H1 (cell line): ENCODE measurements around the gene KCTD20. TPM values are rescaled to one million over a fixed set of nuclear protein-coding genes. Genes with fewer than 3 reads are reported as not detected.

Experiments
- CTCF ChIA-PET: fragments of 300-600 bp; sonication (Branson Sonifier 250); formaldehyde crosslinking; loops from one replicate; lab custom pipeline; 2021; ENCODE audit not compliant: partially characterized antibody; lab: Charles Lee
- POLR2A ChIA-PET: fragments of 300-600 bp; sonication (Branson Sonifier 250); formaldehyde crosslinking; loops from one replicate; lab custom pipeline; 2021; ENCODE audit warnings: inconsistent platforms; ENCODE audit not compliant: partially characterized antibody; lab: Charles Lee
- DNase-seq, 2 experiments: peaks; one replicate each; pipeline versions ENCODE4 v3.0.0 to v3.0.0-alpha.2; 2010 to 2022; ENCODE audit warnings: low spot score in 2 of 2, low read depth in 1 of 2, mixed read lengths in 1 of 2
- FAIRE-seq: peaks from 2 replicates; lab custom pipeline; 2011; peaks lifted over from hg19 to GRCh38; lab: Jason Lieb, UNC
- H2AFZ ChIP-seq: 2 replicates; pipeline ENCODE4 v1.8.1; 2012; ENCODE audit warnings: low read length, inconsistent platforms
- H2AK5ac ChIP-seq: 2 replicates; pipeline ENCODE4 v1.6.1; 2013; ENCODE audit warnings: low read depth, low read length
- H2BK120ac ChIP-seq: replicated peaks from 2 replicates; pipeline ENCODE3; 2013; ENCODE audit warnings: low read depth, low read length, inconsistent platforms
- H2BK12ac ChIP-seq: 2 replicates; pipeline ENCODE4 v1.6.1; 2013; ENCODE audit warnings: low read depth, low read length
- H2BK15ac ChIP-seq: 2 replicates; pipeline ENCODE4 v1.6.1; 2013; ENCODE audit warnings: low read length
- H2BK20ac ChIP-seq: 2 replicates; pipeline ENCODE4 v1.6.1; 2013; ENCODE audit warnings: low read length
- H2BK5ac ChIP-seq: 2 replicates; pipeline ENCODE4 v1.6.1; 2013; ENCODE audit warnings: low read depth, low read length
- H3K14ac ChIP-seq: 2 replicates; pipeline ENCODE4 v1.6.1; 2013; ENCODE audit warnings: inconsistent platforms; ENCODE audit not compliant: insufficient read length
- H3K18ac ChIP-seq: 2 replicates; pipeline ENCODE4 v1.6.1; 2013; ENCODE audit warnings: low read length; ENCODE audit errors: extremely low read depth
- H3K23ac ChIP-seq: 2 replicates; pipeline ENCODE4 v1.6.1; 2013; ENCODE audit warnings: inconsistent platforms; ENCODE audit not compliant: insufficient read length
- H3K23me2 ChIP-seq: 2 replicates; pipeline ENCODE4 v1.6.1; 2013; ENCODE audit warnings: low read depth, low read length
- H3K27ac ChIP-seq: 2 replicates; pipeline ENCODE4 v1.6.1; 2011; ENCODE audit warnings: low read depth, low read length, inconsistent platforms
- H3K27me3 ChIP-seq, 4 experiments: replicated peaks in 1 of 4; 1 replicate in 1 of 4; 2 replicates in 3 of 4; pipeline versions ENCODE4 v1.6.1 to v1.8.1; 2011 to 2013; ENCODE audit warnings: low read length in 3 of 4, mild to moderate bottlenecking in 3 of 4, inconsistent platforms in 2 of 4, mixed read lengths in 2 of 4, moderate library complexity in 1 of 4; ENCODE audit not compliant: control insufficient read depth in 3 of 4, insufficient read depth in 3 of 4; ENCODE audit errors: extremely low read depth in 1 of 4
- H3K36me3 ChIP-seq, 4 experiments: 2 replicates each; pipeline versions ENCODE4 v1.6.1 to v1.8.1; 2011 to 2013; ENCODE audit warnings: mild to moderate bottlenecking in 4 of 4, low read length in 3 of 4, moderate library complexity in 2 of 4, control low read depth in 1 of 4, inconsistent platforms in 1 of 4; ENCODE audit not compliant: insufficient read depth in 4 of 4, control insufficient read depth in 2 of 4
- H3K4ac ChIP-seq: replicated peaks from 2 replicates; pipeline ENCODE3; 2013; ENCODE audit warnings: low read length, low read depth, mixed read lengths, inconsistent platforms; ENCODE audit not compliant: insufficient read length
- H3K4me1 ChIP-seq, 4 experiments: replicated peaks in 1 of 4; 1 replicate in 1 of 4; 2 replicates in 3 of 4; pipeline versions ENCODE4 v1.6.1 to v1.8.1; 2011 to 2013; ENCODE audit warnings: low read length in 3 of 4, inconsistent platforms in 2 of 4, mixed read lengths in 1 of 4; ENCODE audit not compliant: insufficient read depth in 4 of 4, control insufficient read depth in 3 of 4
- H3K4me2 ChIP-seq, 2 experiments: 2 replicates each; pipeline versions ENCODE4 v1.6.1 to v1.8.1; 2011 to 2013; ENCODE audit warnings: low read depth in 2 of 2, low read length in 2 of 2, control low read depth in 1 of 2, inconsistent platforms in 1 of 2, mild to moderate bottlenecking in 1 of 2; ENCODE audit not compliant: insufficient read depth in 1 of 2
- H3K4me3 ChIP-seq, 4 experiments: fragments of 200-600, 300-600 bp in 1 of 4; sonication (generic), shearing (Covaris generic), sonication (Bioruptor Twin) in 1 of 4; 2 replicates each; pipeline versions ENCODE4 v1.5.1 to v1.8.1; 2011 to 2016; ENCODE audit warnings: low read length in 4 of 4, low read depth in 3 of 4, control low read depth in 2 of 4, inconsistent platforms in 2 of 4, mild to moderate bottlenecking in 2 of 4, mixed read lengths in 1 of 4, moderate library complexity in 1 of 4; ENCODE audit not compliant: insufficient read depth in 2 of 4; ENCODE audit errors: extremely low read depth in 1 of 4
- H3K56ac ChIP-seq: replicated peaks from 2 replicates; pipeline ENCODE3; 2013; ENCODE audit warnings: low read depth, mild to moderate bottlenecking, mixed read lengths, low read length, inconsistent platforms; ENCODE audit not compliant: insufficient read length
- H3K79me1 ChIP-seq: 2 replicates; pipeline ENCODE4 v1.6.1; 2013; ENCODE audit warnings: low read depth, low read length, control low read depth
- H3K79me2 ChIP-seq, 2 experiments: 2 replicates each; pipeline versions ENCODE4 v1.6.1 to v1.8.1; 2012 to 2013; ENCODE audit warnings: low read length in 2 of 2, mild to moderate bottlenecking in 2 of 2, inconsistent platforms in 1 of 2; ENCODE audit not compliant: insufficient read depth in 2 of 2, control insufficient read depth in 1 of 2
- H3K9ac ChIP-seq, 4 experiments: replicated peaks in 1 of 4; 1 replicate in 1 of 4; 2 replicates in 3 of 4; pipeline versions ENCODE4 v1.6.1 to v1.8.1; 2011 to 2013; ENCODE audit warnings: low read depth in 3 of 4, low read length in 3 of 4, control low read depth in 2 of 4, mild to moderate bottlenecking in 2 of 4, moderate library complexity in 2 of 4, inconsistent platforms in 1 of 4; ENCODE audit errors: extremely low read depth in 1 of 4
- H3K9me3 ChIP-seq, 2 experiments: 2 replicates each; pipeline versions ENCODE4 v1.6.1 to v1.8.1; 2012 to 2013; ENCODE audit warnings: mild to moderate bottlenecking in 2 of 2, moderate library complexity in 2 of 2, control low read depth in 1 of 2, inconsistent platforms in 1 of 2, low read depth in 1 of 2, low read length in 1 of 2, mixed read lengths in 1 of 2; ENCODE audit not compliant: insufficient read depth in 2 of 2
- H4K20me1 ChIP-seq, 2 experiments: replicated peaks in 1 of 2; 2 replicates each; pipeline versions ENCODE3 to v1.8.1; 2011 to 2013; ENCODE audit warnings: inconsistent platforms in 2 of 2, low read length in 2 of 2, mild to moderate bottlenecking in 1 of 2; ENCODE audit not compliant: insufficient read depth in 2 of 2, control insufficient read depth in 1 of 2
- H4K5ac ChIP-seq: 2 replicates; pipeline ENCODE4 v1.6.1; 2013; ENCODE audit warnings: low read length, low read depth, mixed read lengths, inconsistent platforms; ENCODE audit not compliant: insufficient read length
- H4K8ac ChIP-seq: 2 replicates; pipeline ENCODE4 v1.8.0; 2013; ENCODE audit warnings: mild to moderate bottlenecking, moderate library complexity, low read length, inconsistent platforms; ENCODE audit not compliant: insufficient read depth; ENCODE audit errors: extremely low read depth
- H4K91ac ChIP-seq: replicated peaks from 2 replicates; pipeline ENCODE3; 2013; ENCODE audit warnings: low read length, mixed read lengths, inconsistent platforms; ENCODE audit not compliant: insufficient read length
- BCL11A ChIP-seq, 2 experiments: IDR thresholded peaks; one replicate each; pipeline ENCODE4 v1.6.1; 2011; ENCODE audit warnings: low read depth in 2 of 2, low read length in 2 of 2, mild to moderate bottlenecking in 2 of 2
- CBX5 ChIP-seq: fragments of 300-800, 300-1000 bp; sonication (generic); IDR thresholded peaks from 2 replicates; pipeline ENCODE4 v1.7.1; 2016; ENCODE audit warnings: antibody characterized with exemption, low read length, low read depth
- GABPA ChIP-seq: IDR thresholded peaks from 2 replicates; pipeline ENCODE4 v1.6.1; 2011; ENCODE audit warnings: mild to moderate bottlenecking, low read length, moderate library complexity, borderline replicate concordance; ENCODE audit not compliant: insufficient read depth
- NRF1 ChIP-seq: IDR thresholded peaks from 2 replicates; pipeline ENCODE4 v1.6.1; 2011; ENCODE audit warnings: mild to moderate bottlenecking, low read depth, low read length, improper control_type of control experiment
- RBBP5 ChIP-seq: IDR thresholded peaks from 2 replicates; pipeline ENCODE4 v1.7.1; 2012; ENCODE audit warnings: low read depth, mild to moderate bottlenecking, inconsistent platforms, low read length, moderate library complexity, borderline replicate concordance
- RFX5 ChIP-seq: IDR thresholded peaks from 2 replicates; pipeline ENCODE4 v1.6.1; 2011; ENCODE audit warnings: low read depth, low read length, improper control_type of control experiment, borderline replicate concordance
- WGBS, 2 experiments: shearing (Covaris generic) in 1 of 2; methylation state at CpG; one replicate each; pipeline versions ENCODE4 v1.1.6 to v1.1.7; 2013 to 2015; ENCODE audit warnings: low lambda C conversion rate in 2 of 2, mixed read lengths in 2 of 2, inconsistent platforms in 1 of 2, low coverage in 1 of 2, missing lambda C conversion rate in 1 of 2; ENCODE audit not compliant: insufficient replicate concordance in 2 of 2, insufficient coverage in 1 of 2, insufficient read length in 1 of 2; ENCODE audit errors: extremely low coverage in 1 of 2, missing lambda C conversion rate in 1 of 2; 5-methylcytosine and 5-hydroxymethylcytosine counted together
- polyA plus RNA-seq, 7 experiments: library from polyadenylated mRNA; depleted of rRNA in 3 of 7; stranded (reverse) in 5 of 7; unstranded in 2 of 7; fragments of >200 nt in 5 of 7; fragments of 200-250 nt in 2 of 7; gene quantifications; 1 replicate in 5 of 7; 2 replicates in 1 of 7; 4 replicates in 1 of 7; pipeline versions ENCODE4 v1.2.1 to v1.2.3, GENCODE V29; 2011 to 2013; ENCODE audit warnings: missing spikeins in 2 of 7, mixed read lengths in 2 of 7
- total RNA-seq: library from RNA; stranded (reverse); fragmentation: NEBNext Ultra II Directional; extraction: Animal tissue kit (Norgen Biotek cat#: 25700); gene quantifications from 2 replicates; pipeline ENCODE4 v1.2.1, GENCODE V29; 2021

Gene KCTD20
- total and polyA plus RNA-seq, 2 of the 8 experiments (the other 6 are each of a cell fraction or from before 2014, with no cell fraction given): 10.1 to 26.2 TPM

- Histone ChIP-seq H2BK15ac (no peak overlapping the region), H3K56ac (no peak overlapping the region), H4K91ac (no peak overlapping the region), H3K27me3 (no peaks in the 10 kb centered on the region), H2BK20ac (no peak overlapping the region), H2AK5ac (no peak overlapping the region), H3K9ac (no peak overlapping the region), H2AFZ (no peak overlapping the region), H3K4me1 (no peaks in the 10 kb centered on the region), H3K79me2 (peaks cover 0 to 23% of the 10 kb centered on the region in 2 experiments; a peak in 2 of 4 replicates), H2BK5ac (no peak overlapping the region), H4K5ac (no peak overlapping the region), H3K23ac (no peak overlapping the region), H3K18ac (no peak overlapping the region), H3K27ac (no peak overlapping the region), H3K36me3 (peaks cover 0 to 6% (median under 1%) of the 10 kb centered on the region in 4 experiments; a peak in 2 of 8 replicates), H4K20me1 (no peaks in the 10 kb centered on the region), H4K8ac (no peak overlapping the region), H3K23me2 (no peaks in the 10 kb centered on the region), H3K4me2 (no peak overlapping the region), H3K4me3 (no peak overlapping the region), H3K79me1 (no peaks in the 10 kb centered on the region), H2BK120ac (no peak overlapping the region), H3K4ac (no peak overlapping the region), H2BK12ac (no peak overlapping the region), H3K9me3 (no peaks in the 10 kb centered on the region), H3K14ac (no peak overlapping the region)
- DNase-seq: no peak
- FAIRE-seq: no peak
- TF ChIP-seq GABPA: no peak
- no peak for TF ChIP-seq NRF1
- TF ChIP-seq CBX5: no peak
- TF ChIP-seq RBBP5: no peak
- no peak for TF ChIP-seq BCL11A (IDR thresholded peaks at IDR 0.05; ENCODE audit: low read depth in 2 of 2, low read length in 2 of 2)
- no peak for TF ChIP-seq RFX5
- ChIA-PET POLR2A (interaction anchor here (1.0 to 1.4 kb wide), 4 partner anchors 9 to 130 kb away, joined by 3 to 4 read pairs (median 3); no protein-coding TSS in a partner anchor), CTCF (interaction anchor here (0.8 to 1.3 kb wide), 4 partner anchors 9 to 114 kb away, joined by 3 to 4 read pairs (median 3); no protein-coding TSS in a partner anchor)
- 96% methylated on average over 3 of the region's 3 CpGs; no CpG with 5 or more reads in 1 of the 2 experiments for WGBS, 2 experiments
These were observed 27.1 kb downstream of the KCTD20 start for GRCh38 chr6:36469946-36470345.
